DMS 273 treated with DMSO at 0.1 percent for 48 hours (cell line): ENCODE measurements around the gene BMF.

Source experiments
- DNase-seq: peaks from one replicate; lab custom pipeline; 2025; lab: John Stamatoyannopoulos, UW

BMF gene

GRCh38 chr15:40065166-40065565 lies 43.5 kb downstream of the BMF start:
- no peak for DNase-seq

DNA sequence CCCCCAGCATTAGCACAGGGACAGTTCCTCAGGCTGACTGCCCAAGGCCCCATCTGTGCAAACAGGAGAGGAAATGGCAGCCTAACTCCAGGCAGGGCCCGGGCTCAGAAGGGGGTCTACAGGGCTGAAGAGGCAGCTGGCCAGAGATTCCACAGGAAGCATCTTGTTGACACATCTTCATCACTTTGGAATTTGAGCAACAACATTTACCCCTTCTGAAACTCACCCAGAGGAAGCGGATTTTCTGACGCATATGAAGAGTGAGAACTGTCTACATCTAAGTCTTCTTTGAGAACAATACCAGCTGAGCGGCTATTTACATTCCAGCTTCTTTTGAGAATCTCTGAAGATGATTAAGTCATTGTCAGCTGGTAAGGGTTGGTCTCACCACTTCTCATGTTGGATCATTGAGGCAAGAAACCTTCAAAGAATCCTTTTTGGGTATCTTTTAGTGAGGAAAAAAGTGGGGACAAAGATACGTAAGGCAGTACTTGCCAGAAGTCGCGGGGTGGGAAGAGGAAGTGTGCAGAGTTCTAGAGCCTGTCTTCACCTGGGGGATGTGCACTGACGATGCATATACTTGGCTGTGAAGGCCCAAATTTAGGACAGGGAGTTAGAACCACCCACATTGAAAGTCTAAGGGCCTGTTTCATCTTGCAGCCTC lies 44.3 kb downstream of the BMF start:
- DNase-seq, result no peak

- DNase-seq, result no peak
These were observed 45.1 kb downstream of the BMF start for GRCh38 chr15:40063563-40064011.

GRCh38 chr15:40062816-40063562 lies 45.7 kb downstream of the BMF start:
- DNase-seq, result no peak

- no peak for DNase-seq
These were observed 47.3 kb downstream of the BMF start for GRCh38 chr15:40061212-40061901.

- no peak for DNase-seq
These were observed 48.3 kb downstream of the BMF start for GRCh38 chr15:40060236-40060961.

GRCh38 chr15:40059821-40060220 lies 48.9 kb downstream of the BMF start:
- no peak for DNase-seq

GRCh38 chr15:40058476-40059140 lies 50.1 kb downstream of the BMF start:
- DNase-seq, result no peak

DNA sequence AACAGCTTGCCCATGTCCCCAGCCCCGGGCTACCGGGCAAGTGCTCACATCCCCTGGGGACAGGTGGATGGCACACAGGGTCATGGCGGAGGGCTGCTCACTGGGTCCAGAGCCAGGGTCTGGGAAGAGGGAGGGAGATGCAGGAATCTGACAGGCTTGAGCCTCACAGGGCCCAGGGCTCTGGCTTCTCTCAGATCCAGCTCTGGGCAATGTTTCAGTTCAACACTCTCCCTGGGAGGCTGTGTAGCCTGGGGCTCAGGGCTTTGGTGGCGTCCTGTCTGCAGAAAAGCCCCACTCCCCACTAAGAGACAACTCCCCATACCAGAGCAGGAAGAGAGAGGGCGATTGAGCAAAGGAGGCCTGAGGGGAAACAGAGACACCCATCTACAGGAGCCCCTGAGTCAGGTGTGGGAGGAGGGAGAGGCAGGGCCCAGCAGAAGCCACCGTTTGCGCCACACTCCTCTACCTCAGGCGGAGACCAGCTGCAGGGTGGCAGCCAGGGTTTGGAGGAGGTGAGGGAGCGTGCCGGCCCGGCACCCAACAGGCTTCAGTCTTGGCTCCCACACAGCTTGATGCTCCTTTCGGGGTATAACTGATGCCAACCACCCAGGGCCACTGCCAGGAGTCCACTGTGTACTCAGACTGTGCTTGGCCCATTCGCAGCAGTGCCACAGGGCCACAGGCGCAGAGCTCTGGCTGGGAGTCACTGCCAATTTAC lies 52.9 kb downstream of the BMF start:
- DNase-seq, result no peak

DNA sequence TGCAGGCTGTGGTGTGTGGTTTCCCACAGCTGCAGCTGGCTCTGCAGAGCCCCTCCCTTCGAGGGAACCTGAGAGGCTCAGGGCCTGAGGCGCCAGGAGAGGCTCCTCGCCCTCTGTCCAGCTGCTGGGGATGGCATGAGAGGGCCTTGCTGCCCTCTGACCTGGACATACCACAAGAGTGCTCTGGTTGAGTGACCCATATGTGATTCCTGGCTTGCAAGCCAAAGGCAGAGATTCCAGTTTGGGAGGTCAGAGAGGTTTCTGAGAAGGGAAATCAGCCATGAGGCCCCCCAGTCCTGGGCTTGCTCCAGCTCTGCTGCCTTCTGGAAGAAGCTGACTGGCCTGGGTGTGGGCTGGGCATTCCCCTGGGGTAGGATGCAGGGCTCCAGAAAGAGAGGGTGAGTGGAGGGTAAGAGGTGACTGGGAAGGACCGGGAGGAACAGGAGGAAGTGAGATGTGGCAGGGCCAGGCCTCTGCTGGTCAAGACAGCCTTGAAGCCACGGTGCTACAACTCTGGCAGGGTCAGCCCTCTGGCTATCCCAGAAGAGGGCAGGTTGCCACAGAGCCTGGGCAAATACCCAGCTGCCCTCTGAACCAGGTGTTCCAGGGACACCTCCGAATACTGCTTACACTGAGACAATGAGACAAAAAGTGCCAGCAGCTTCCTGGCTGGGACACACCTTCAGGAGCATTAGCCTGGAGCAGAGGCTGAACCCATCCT lies 53.7 kb downstream of the BMF start:
- no peak for DNase-seq

DNA sequence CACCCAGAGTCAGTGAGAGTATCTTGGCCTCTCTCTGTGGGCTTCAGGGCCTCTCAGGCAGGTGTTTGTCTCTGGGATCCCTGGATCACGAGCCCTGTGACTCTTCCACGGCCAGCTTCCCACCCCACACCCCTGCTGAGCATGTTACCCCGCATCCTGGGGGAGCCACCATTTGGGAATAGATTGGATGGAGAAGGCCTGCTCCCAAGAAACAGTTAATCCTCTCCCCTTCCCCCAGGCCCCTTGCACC lies 54.1 kb downstream of the BMF start:
- no peak for DNase-seq

DNA sequence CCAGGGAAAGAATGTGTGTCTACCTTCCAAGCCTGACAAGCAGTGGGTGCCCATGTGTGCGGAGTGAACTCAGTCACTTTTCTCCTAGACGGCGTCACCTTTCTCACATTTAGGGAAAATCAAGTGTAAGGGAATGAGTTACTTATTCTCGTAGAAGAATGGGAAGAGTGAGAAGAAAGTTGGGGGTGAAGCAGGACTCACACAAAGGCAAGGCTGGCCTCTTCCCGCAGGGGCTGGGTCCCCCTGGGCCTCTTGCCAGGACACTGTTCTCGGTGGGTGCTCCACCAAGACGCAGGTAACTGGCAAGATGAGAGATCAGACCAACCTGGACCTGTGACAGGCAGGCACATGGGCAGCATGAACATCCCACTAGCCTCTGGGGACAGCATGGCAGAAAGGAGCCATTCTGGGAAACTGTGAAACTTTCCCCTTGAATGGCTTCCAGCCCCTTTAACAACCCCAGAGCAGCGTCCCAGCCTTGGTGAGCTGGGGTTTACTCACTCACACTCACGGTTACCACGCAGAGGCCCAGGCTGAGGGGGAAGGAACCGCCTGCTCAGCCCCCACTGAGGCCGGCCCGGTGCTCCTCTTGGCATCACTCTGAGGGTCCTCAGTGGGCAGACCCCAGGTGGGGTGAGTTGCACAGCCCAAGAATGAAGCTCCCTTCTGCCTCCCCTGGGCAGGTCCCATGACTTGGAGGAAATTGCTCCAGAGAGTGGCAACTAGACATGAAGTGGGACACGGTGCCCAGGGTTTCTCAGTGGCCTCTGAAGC lies 54.7 kb downstream of the BMF start:
- DNase-seq, result no peak

DNA sequence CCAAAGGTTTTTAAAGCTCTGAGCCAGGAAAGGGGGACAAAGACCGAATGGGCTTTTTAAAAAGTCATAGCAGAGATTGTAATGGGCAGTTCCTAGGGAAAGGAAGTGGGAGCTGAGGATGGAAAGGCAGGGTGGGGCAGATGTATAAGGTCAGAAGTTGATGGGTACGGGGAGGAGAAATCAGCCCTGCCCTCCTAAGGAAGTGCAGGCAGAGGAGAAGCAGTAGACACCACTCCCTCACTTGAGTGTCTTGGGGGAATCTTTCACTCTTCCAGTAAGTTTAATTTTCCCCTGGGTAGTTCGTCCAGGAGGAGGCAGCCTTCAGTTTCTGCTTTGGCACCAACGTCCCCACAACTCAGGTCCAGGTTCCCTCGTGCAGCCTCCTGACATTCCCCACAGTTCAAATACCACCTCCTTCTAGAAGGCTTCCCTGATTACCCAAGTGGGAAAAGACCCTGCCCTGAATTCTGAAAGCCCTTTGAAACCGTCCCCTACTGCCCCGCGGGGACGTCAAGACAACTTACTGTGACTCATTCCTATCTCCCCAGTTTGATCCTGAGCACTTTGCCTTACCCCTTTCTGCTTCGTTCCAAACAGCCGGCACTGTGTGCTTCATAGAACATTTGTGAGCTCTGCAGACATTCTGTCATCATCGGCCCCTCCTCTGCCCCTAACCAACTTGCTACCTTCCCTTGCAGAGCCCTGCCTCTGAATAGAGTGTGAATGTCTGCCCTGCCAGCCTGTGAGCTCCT lies 55.4 kb downstream of the BMF start:
- no peak for DNase-seq

DNA sequence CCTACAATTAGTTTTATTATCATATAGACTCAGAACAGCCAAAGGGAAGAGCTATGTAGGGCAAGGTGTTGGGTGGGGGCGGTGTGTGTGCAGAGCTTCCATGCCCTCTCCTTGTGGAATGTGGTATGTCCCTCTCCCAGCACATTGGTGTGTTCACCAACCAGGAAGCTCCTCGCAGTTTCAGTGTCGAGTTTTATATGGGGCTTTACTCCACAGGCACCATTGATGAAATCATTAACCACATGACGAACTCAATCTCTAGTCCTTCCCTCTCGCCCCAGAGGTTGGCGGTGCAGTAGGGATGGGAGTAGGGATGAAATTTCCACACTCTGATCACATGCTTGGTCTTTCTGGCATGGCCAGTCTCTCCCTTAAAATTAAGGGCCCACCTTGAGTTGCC lies 56.1 kb downstream of the BMF start:
- no peak for DNase-seq

DNA sequence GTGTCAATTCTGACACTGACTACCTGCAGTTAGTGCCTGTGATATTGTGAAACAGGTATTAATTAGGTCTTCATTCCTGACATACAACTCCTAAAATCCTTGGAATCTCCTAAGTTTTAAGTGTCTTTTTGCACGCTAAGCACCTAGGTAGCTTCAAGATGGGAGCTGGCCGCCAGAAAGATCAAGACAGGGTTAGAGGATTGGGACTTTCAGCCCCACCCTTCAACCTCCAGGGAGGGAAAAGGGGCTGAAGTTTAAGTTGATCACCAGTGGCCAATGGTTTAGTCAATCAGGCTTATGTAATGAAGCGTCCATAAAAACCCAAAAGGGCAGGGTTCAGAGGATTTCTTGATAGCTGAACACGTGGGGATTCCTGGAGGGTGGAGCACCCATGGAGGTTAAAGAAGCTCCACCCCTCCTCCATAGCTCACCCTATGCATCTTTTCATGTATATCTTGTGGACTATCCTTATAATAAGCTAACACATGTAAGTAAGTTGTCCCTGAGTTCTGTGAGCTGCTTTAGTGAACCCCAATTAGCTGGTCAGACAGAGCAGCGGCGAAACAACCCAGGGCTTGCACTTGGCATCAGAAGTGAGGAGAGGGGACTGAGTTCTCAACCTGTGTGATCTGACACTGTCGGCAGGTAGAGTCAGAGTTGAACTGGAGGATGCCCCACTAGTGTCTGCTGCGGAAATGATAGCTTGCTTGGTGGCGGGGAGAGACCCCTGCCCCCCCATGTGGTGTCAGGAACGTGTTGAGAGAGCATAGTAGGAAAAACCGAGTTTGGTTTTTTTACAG lies 56.9 kb downstream of the BMF start:
- DNase-seq, result no peak

DNA sequence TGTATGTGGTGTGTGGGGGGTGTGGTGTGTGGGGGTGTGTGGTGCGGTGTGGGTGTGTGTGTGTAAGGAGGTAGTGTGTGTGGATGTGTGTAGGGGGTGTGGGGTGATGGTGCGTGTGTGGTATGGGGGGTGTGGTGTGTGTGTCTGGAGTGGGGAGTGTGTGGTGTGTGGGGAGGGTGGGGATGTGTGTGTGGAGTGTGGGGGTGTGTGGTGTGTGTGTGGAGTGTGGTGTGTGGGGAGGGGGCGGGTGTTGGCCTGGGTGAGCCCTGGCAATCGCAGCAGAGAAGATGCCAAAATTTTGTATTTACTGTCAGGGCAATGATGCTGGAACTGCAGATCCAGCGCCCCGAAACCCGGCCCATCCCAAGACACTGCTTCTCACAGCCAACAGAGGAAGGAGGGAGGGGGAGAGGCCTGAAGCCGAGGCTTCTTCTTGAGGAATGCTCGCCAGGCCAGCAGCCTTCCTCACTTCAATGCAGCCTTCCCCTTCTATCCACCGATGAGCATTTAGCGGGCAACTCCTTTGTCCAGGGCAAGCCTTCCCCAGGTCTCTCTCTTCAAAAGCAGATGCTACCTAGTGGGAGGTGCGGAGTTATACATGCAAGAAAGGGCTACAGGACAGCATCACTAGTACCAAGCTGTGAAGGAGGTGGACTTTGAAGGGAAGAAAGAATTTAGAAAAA lies 57.8 kb downstream of the BMF start:
- no peak for DNase-seq

- DNase-seq, result no peak
These were observed 59.7 kb downstream of the BMF start for GRCh38 chr15:40048926-40049475.
